SK-N-SH treated with all-trans-retinoic acid at 6 μM for 48 hours (cell line): ENCODE results near the gene GPR156.
"Not testable (repeated sequence)": the region's sequence is repeated elsewhere in the genome, so short reads cannot be mapped to it uniquely, and the experiment has no call there.

Experiments used
- ATAC-seq: fragments of 200-7000 bp; cut with Tn5 transposase; 3 replicates; pipeline ENCODE4 v1.9.1; 2020; ENCODE audit warnings: mild to moderate bottlenecking, moderate library complexity
- ARNTL ChIP-seq: fragments of 450-650 bp; formaldehyde crosslinking; IDR thresholded peaks from 2 replicates; pipeline ENCODE4 v1.5.0; 2020; ENCODE audit warnings: low read depth, mild to moderate bottlenecking, moderate library complexity, borderline replicate concordance
- BACH2 ChIP-seq: fragments of 250-450 bp; sonication (Bioruptor Pico); IDR thresholded peaks from 2 replicates; pipeline ENCODE4 v1.9.0; 2021; ENCODE audit warnings: mild to moderate bottlenecking, borderline replicate concordance
- CREB5 ChIP-seq: fragments of 250-450 bp; sonication (Bioruptor Pico); IDR thresholded peaks from 2 replicates; pipeline ENCODE4 v1.5.1; 2020; ENCODE audit warnings: low read depth, mild to moderate bottlenecking, moderate library complexity
- CSDC2 ChIP-seq: fragments of 250-450 bp; sonication (Bioruptor Pico); IDR thresholded peaks from 2 replicates; pipeline ENCODE4 v1.5.0; 2020; ENCODE audit warnings: mild to moderate bottlenecking, moderate library complexity
- CSRNP3 ChIP-seq: fragments of 250-450 bp; sonication (Bioruptor Pico); IDR thresholded peaks from 2 replicates; pipeline ENCODE4 v1.5.1; 2021; ENCODE audit warnings: mild to moderate bottlenecking, moderate library complexity
- ESRRG ChIP-seq: fragments of 250-450 bp; sonication (Bioruptor Pico); IDR thresholded peaks from 2 replicates; pipeline ENCODE4 v1.6.1; 2021; ENCODE audit warnings: mild to moderate bottlenecking
- GLIS3 ChIP-seq: fragments of 250-450 bp; sonication (Bioruptor Pico); IDR thresholded peaks from 2 replicates; pipeline ENCODE4 v1.5.0; 2020; ENCODE audit warnings: mild to moderate bottlenecking, moderate library complexity
- ISL1 ChIP-seq: fragments of 250-450 bp; sonication (Bioruptor Pico); IDR thresholded peaks from 2 replicates; pipeline ENCODE4 v2.1.2; 2022; ENCODE audit warnings: mild to moderate bottlenecking, moderate library complexity
- PATZ1 ChIP-seq: fragments of 250-450 bp; sonication (Bioruptor Pico); IDR thresholded peaks from 2 replicates; pipeline ENCODE4 v1.8.0; 2020; ENCODE audit warnings: mild to moderate bottlenecking, moderate library complexity, borderline replicate concordance
- POU6F1 ChIP-seq: fragments of 250-450 bp; sonication (Bioruptor Pico); IDR thresholded peaks from 2 replicates; pipeline ENCODE4 v1.8.0; 2021; ENCODE audit warnings: low read depth, mild to moderate bottlenecking, moderate library complexity, borderline replicate concordance
- PPARA ChIP-seq: fragments of 250-450 bp; sonication (Bioruptor Pico); IDR thresholded peaks from 2 replicates; pipeline ENCODE4 v1.5.0; 2020; ENCODE audit warnings: mild to moderate bottlenecking, borderline replicate concordance
- RARB ChIP-seq: fragments of 250-450 bp; sonication (Bioruptor Pico); IDR thresholded peaks from 2 replicates; pipeline ENCODE4 v1.8.0; 2021; ENCODE audit warnings: mild to moderate bottlenecking, moderate library complexity
- SNAI2 ChIP-seq: fragments of 250-450 bp; sonication (Bioruptor Pico); IDR thresholded peaks from 2 replicates; pipeline ENCODE4 v1.5.0; 2020; ENCODE audit warnings: mild to moderate bottlenecking, moderate library complexity
- TCF4 ChIP-seq: fragments of 250-450 bp; sonication (Bioruptor Pico); IDR thresholded peaks from 2 replicates; pipeline ENCODE4 v1.8.0; 2021; ENCODE audit warnings: mild to moderate bottlenecking, moderate library complexity, borderline replicate concordance
- TOX ChIP-seq: fragments of 250-450 bp; sonication (Bioruptor Pico); IDR thresholded peaks from 2 replicates; pipeline ENCODE4 v1.8.0; 2021; ENCODE audit warnings: mild to moderate bottlenecking, moderate library complexity, borderline replicate concordance
- TSHZ2 ChIP-seq: fragments of 250-450 bp; sonication (Bioruptor Pico); IDR thresholded peaks from 2 replicates; pipeline ENCODE4 v1.5.0; 2020; ENCODE audit warnings: mild to moderate bottlenecking, moderate library complexity
- ZC3H10 ChIP-seq: fragments of 250-450 bp; sonication (Bioruptor Pico); IDR thresholded peaks from 2 replicates; pipeline ENCODE4 v1.5.1; 2021; ENCODE audit warnings: mild to moderate bottlenecking, moderate library complexity
- ZFP3 ChIP-seq: fragments of 250-450 bp; sonication (Bioruptor Pico); IDR thresholded peaks from 2 replicates; pipeline ENCODE4 v1.5.0; 2020; ENCODE audit warnings: mild to moderate bottlenecking, moderate library complexity
- ZFP30 ChIP-seq: fragments of 450-650 bp; formaldehyde crosslinking; IDR thresholded peaks from 2 replicates; pipeline ENCODE4 v1.5.0; 2022; ENCODE audit warnings: mild to moderate bottlenecking, moderate library complexity
- ZNF565 ChIP-seq: fragments of 450-650 bp; formaldehyde crosslinking; conservative IDR thresholded peaks from 2 replicates; pipeline ENCODE4 v1.5.0; 2020; ENCODE audit warnings: low read depth, mild to moderate bottlenecking, moderate library complexity
- ZNF70 ChIP-seq: fragments of 450-650 bp; formaldehyde crosslinking; IDR thresholded peaks from 2 replicates; pipeline ENCODE4 v1.5.0; 2020; ENCODE audit warnings: mild to moderate bottlenecking, moderate library complexity
- ZNF8 ChIP-seq: fragments of 450-650 bp; formaldehyde crosslinking; IDR thresholded peaks from 2 replicates; pipeline ENCODE4 v1.5.0; 2020; ENCODE audit warnings: mild to moderate bottlenecking, moderate library complexity

Gene GPR156

GRCh38 chr3:120224237-120224636, 60.8 kb downstream of the GPR156 start:
- no peak for ATAC-seq
- TF ChIP-seq CREB5 (CRISPR knock-in tag) (no peak), CSRNP3 (CRISPR knock-in tag) (no peak), ESRRG (CRISPR knock-in tag) (no peak), SNAI2 (CRISPR knock-in tag) (no peak), ARNTL (CRISPR knock-in tag) (no peak), GLIS3 (CRISPR knock-in tag) (no peak), ISL1 (CRISPR knock-in tag) (no peak), ZNF565 (CRISPR knock-in tag) (no peak), ZFP30 (no peak), ZFP3 (no peak), TCF4 (CRISPR knock-in tag) (no peak), ZC3H10 (CRISPR knock-in tag) (no peak), POU6F1 (no peak), CSDC2 (CRISPR knock-in tag) (no peak), ZNF70 (CRISPR knock-in tag) (no peak), TSHZ2 (no peak)

GRCh38 chr3:120218981-120219380, 66.0 kb downstream of the GPR156 start:
- ATAC-seq = no peak
- TF ChIP-seq ZNF565 (CRISPR knock-in tag) (no peak), CSRNP3 (CRISPR knock-in tag) (no peak), ZFP3 (no peak), BACH2 (CRISPR knock-in tag) (no peak), RARB (CRISPR knock-in tag) (no peak), TCF4 (CRISPR knock-in tag) (no peak)

GRCh38 chr3:120216633-120217032, 68.4 kb downstream of the GPR156 start:
- peak; percentile 77 for TF ChIP-seq ZNF8 (CRISPR knock-in tag)
- not testable (repeated sequence) for ATAC-seq

GRCh38 chr3:120214176-120214575, 70.8 kb downstream of the GPR156 start:
- peak; percentile 60 for ATAC-seq
- no peak for TF ChIP-seq TCF4 (CRISPR knock-in tag)
- no peak for TF ChIP-seq RARB (CRISPR knock-in tag)
- no peak for TF ChIP-seq ZC3H10 (CRISPR knock-in tag)
- TF ChIP-seq ZFP30 = no peak
- no peak for TF ChIP-seq ESRRG (CRISPR knock-in tag)
- TF ChIP-seq CSDC2 (CRISPR knock-in tag) = no peak
- TF ChIP-seq SNAI2 (CRISPR knock-in tag) = no peak
- no peak for TF ChIP-seq ISL1 (CRISPR knock-in tag)
- TF ChIP-seq PATZ1 = no peak
- TF ChIP-seq TSHZ2 = no peak
- no peak for TF ChIP-seq PPARA (CRISPR knock-in tag)
- TF ChIP-seq BACH2 (CRISPR knock-in tag) = no peak
- no peak for TF ChIP-seq TOX (CRISPR knock-in tag)
- TF ChIP-seq ZNF70 (CRISPR knock-in tag) = no peak
